H1 (cell line): ENCODE measurements around the gene GLRA1. TPM values are rescaled to one million over a fixed set of nuclear protein-coding genes. Genes with fewer than 3 reads are reported as not detected.

Experiments used
- CTCF ChIA-PET: fragments of 300-600 bp; sonication (Branson Sonifier 250); formaldehyde crosslinking; loops from one replicate; lab custom pipeline; 2021; ENCODE audit not compliant: partially characterized antibody; lab: Charles Lee
- POLR2A ChIA-PET: fragments of 300-600 bp; sonication (Branson Sonifier 250); formaldehyde crosslinking; loops from one replicate; lab custom pipeline; 2021; ENCODE audit warnings: inconsistent platforms; ENCODE audit not compliant: partially characterized antibody; lab: Charles Lee
- DNase-seq, 2 experiments: peaks; one replicate each; pipeline versions ENCODE4 v3.0.0 to v3.0.0-alpha.2; 2010 to 2022; ENCODE audit warnings: low spot score in 2 of 2, low read depth in 1 of 2, mixed read lengths in 1 of 2
- FAIRE-seq: peaks from 2 replicates; lab custom pipeline; 2011; peaks lifted over from hg19 to GRCh38; lab: Jason Lieb, UNC
- H2AFZ ChIP-seq: 2 replicates; pipeline ENCODE4 v1.8.1; 2012; ENCODE audit warnings: low read length, inconsistent platforms
- H2AK5ac ChIP-seq: 2 replicates; pipeline ENCODE4 v1.6.1; 2013; ENCODE audit warnings: low read depth, low read length
- H2BK120ac ChIP-seq: replicated peaks from 2 replicates; pipeline ENCODE3; 2013; ENCODE audit warnings: low read depth, low read length, inconsistent platforms
- H2BK12ac ChIP-seq: 2 replicates; pipeline ENCODE4 v1.6.1; 2013; ENCODE audit warnings: low read depth, low read length
- H2BK15ac ChIP-seq: 2 replicates; pipeline ENCODE4 v1.6.1; 2013; ENCODE audit warnings: low read length
- H2BK20ac ChIP-seq: 2 replicates; pipeline ENCODE4 v1.6.1; 2013; ENCODE audit warnings: low read length
- H2BK5ac ChIP-seq: 2 replicates; pipeline ENCODE4 v1.6.1; 2013; ENCODE audit warnings: low read depth, low read length
- H3K14ac ChIP-seq: 2 replicates; pipeline ENCODE4 v1.6.1; 2013; ENCODE audit warnings: inconsistent platforms; ENCODE audit not compliant: insufficient read length
- H3K18ac ChIP-seq: 2 replicates; pipeline ENCODE4 v1.6.1; 2013; ENCODE audit warnings: low read length; ENCODE audit errors: extremely low read depth
- H3K23ac ChIP-seq: 2 replicates; pipeline ENCODE4 v1.6.1; 2013; ENCODE audit warnings: inconsistent platforms; ENCODE audit not compliant: insufficient read length
- H3K23me2 ChIP-seq: 2 replicates; pipeline ENCODE4 v1.6.1; 2013; ENCODE audit warnings: low read depth, low read length
- H3K27ac ChIP-seq: 2 replicates; pipeline ENCODE4 v1.6.1; 2011; ENCODE audit warnings: low read depth, low read length, inconsistent platforms
- H3K27me3 ChIP-seq, 4 experiments: replicated peaks in 1 of 4; 1 replicate in 1 of 4; 2 replicates in 3 of 4; pipeline versions ENCODE4 v1.6.1 to v1.8.1; 2011 to 2013; ENCODE audit warnings: low read length in 3 of 4, mild to moderate bottlenecking in 3 of 4, inconsistent platforms in 2 of 4, mixed read lengths in 2 of 4, moderate library complexity in 1 of 4; ENCODE audit not compliant: control insufficient read depth in 3 of 4, insufficient read depth in 3 of 4; ENCODE audit errors: extremely low read depth in 1 of 4
- H3K36me3 ChIP-seq, 4 experiments: 2 replicates each; pipeline versions ENCODE4 v1.6.1 to v1.8.1; 2011 to 2013; ENCODE audit warnings: mild to moderate bottlenecking in 4 of 4, low read length in 3 of 4, moderate library complexity in 2 of 4, control low read depth in 1 of 4, inconsistent platforms in 1 of 4; ENCODE audit not compliant: insufficient read depth in 4 of 4, control insufficient read depth in 2 of 4
- H3K4ac ChIP-seq: replicated peaks from 2 replicates; pipeline ENCODE3; 2013; ENCODE audit warnings: low read length, low read depth, mixed read lengths, inconsistent platforms; ENCODE audit not compliant: insufficient read length
- H3K4me1 ChIP-seq, 4 experiments: replicated peaks in 1 of 4; 1 replicate in 1 of 4; 2 replicates in 3 of 4; pipeline versions ENCODE4 v1.6.1 to v1.8.1; 2011 to 2013; ENCODE audit warnings: low read length in 3 of 4, inconsistent platforms in 2 of 4, mixed read lengths in 1 of 4; ENCODE audit not compliant: insufficient read depth in 4 of 4, control insufficient read depth in 3 of 4
- H3K4me2 ChIP-seq, 2 experiments: 2 replicates each; pipeline versions ENCODE4 v1.6.1 to v1.8.1; 2011 to 2013; ENCODE audit warnings: low read depth in 2 of 2, low read length in 2 of 2, control low read depth in 1 of 2, inconsistent platforms in 1 of 2, mild to moderate bottlenecking in 1 of 2; ENCODE audit not compliant: insufficient read depth in 1 of 2
- H3K4me3 ChIP-seq, 4 experiments: fragments of 200-600, 300-600 bp in 1 of 4; sonication (generic), shearing (Covaris generic), sonication (Bioruptor Twin) in 1 of 4; 2 replicates each; pipeline versions ENCODE4 v1.5.1 to v1.8.1; 2011 to 2016; ENCODE audit warnings: low read length in 4 of 4, low read depth in 3 of 4, control low read depth in 2 of 4, inconsistent platforms in 2 of 4, mild to moderate bottlenecking in 2 of 4, mixed read lengths in 1 of 4, moderate library complexity in 1 of 4; ENCODE audit not compliant: insufficient read depth in 2 of 4; ENCODE audit errors: extremely low read depth in 1 of 4
- H3K56ac ChIP-seq: replicated peaks from 2 replicates; pipeline ENCODE3; 2013; ENCODE audit warnings: low read depth, mild to moderate bottlenecking, mixed read lengths, low read length, inconsistent platforms; ENCODE audit not compliant: insufficient read length
- H3K79me1 ChIP-seq: 2 replicates; pipeline ENCODE4 v1.6.1; 2013; ENCODE audit warnings: low read depth, low read length, control low read depth
- H3K79me2 ChIP-seq, 2 experiments: 2 replicates each; pipeline versions ENCODE4 v1.6.1 to v1.8.1; 2012 to 2013; ENCODE audit warnings: low read length in 2 of 2, mild to moderate bottlenecking in 2 of 2, inconsistent platforms in 1 of 2; ENCODE audit not compliant: insufficient read depth in 2 of 2, control insufficient read depth in 1 of 2
- H3K9ac ChIP-seq, 4 experiments: replicated peaks in 1 of 4; 1 replicate in 1 of 4; 2 replicates in 3 of 4; pipeline versions ENCODE4 v1.6.1 to v1.8.1; 2011 to 2013; ENCODE audit warnings: low read depth in 3 of 4, low read length in 3 of 4, control low read depth in 2 of 4, mild to moderate bottlenecking in 2 of 4, moderate library complexity in 2 of 4, inconsistent platforms in 1 of 4; ENCODE audit errors: extremely low read depth in 1 of 4
- H3K9me3 ChIP-seq, 2 experiments: 2 replicates each; pipeline versions ENCODE4 v1.6.1 to v1.8.1; 2012 to 2013; ENCODE audit warnings: mild to moderate bottlenecking in 2 of 2, moderate library complexity in 2 of 2, control low read depth in 1 of 2, inconsistent platforms in 1 of 2, low read depth in 1 of 2, low read length in 1 of 2, mixed read lengths in 1 of 2; ENCODE audit not compliant: insufficient read depth in 2 of 2
- H4K20me1 ChIP-seq, 2 experiments: replicated peaks in 1 of 2; 2 replicates each; pipeline versions ENCODE3 to v1.8.1; 2011 to 2013; ENCODE audit warnings: inconsistent platforms in 2 of 2, low read length in 2 of 2, mild to moderate bottlenecking in 1 of 2; ENCODE audit not compliant: insufficient read depth in 2 of 2, control insufficient read depth in 1 of 2
- H4K5ac ChIP-seq: 2 replicates; pipeline ENCODE4 v1.6.1; 2013; ENCODE audit warnings: low read length, low read depth, mixed read lengths, inconsistent platforms; ENCODE audit not compliant: insufficient read length
- H4K8ac ChIP-seq: 2 replicates; pipeline ENCODE4 v1.8.0; 2013; ENCODE audit warnings: mild to moderate bottlenecking, moderate library complexity, low read length, inconsistent platforms; ENCODE audit not compliant: insufficient read depth; ENCODE audit errors: extremely low read depth
- H4K91ac ChIP-seq: replicated peaks from 2 replicates; pipeline ENCODE3; 2013; ENCODE audit warnings: low read length, mixed read lengths, inconsistent platforms; ENCODE audit not compliant: insufficient read length
- CBX8 ChIP-seq: fragments of 300-800, 300-1000 bp; sonication (generic); IDR thresholded peaks from 2 replicates; pipeline ENCODE4 v1.7.1; 2016; ENCODE audit warnings: low read depth, low read length, borderline replicate concordance
- CEBPB ChIP-seq: IDR thresholded peaks from 2 replicates; pipeline ENCODE4 v1.6.1; 2012; ENCODE audit warnings: low read depth, low read length
- JUND ChIP-seq: IDR thresholded peaks from 2 replicates; pipeline ENCODE4 v1.6.1; 2011; ENCODE audit warnings: mild to moderate bottlenecking, improper control_type of control experiment, low read length
- NRF1 ChIP-seq: IDR thresholded peaks from 2 replicates; pipeline ENCODE4 v1.6.1; 2011; ENCODE audit warnings: mild to moderate bottlenecking, low read depth, low read length, improper control_type of control experiment
- PHF8 ChIP-seq: fragments of 200-600 bp; sonication (generic); conservative IDR thresholded peaks from 2 replicates; pipeline ENCODE4 v1.7.1; 2012; ENCODE audit warnings: low read depth, mild to moderate bottlenecking, inconsistent platforms, low read length, moderate library complexity
- RBBP5 ChIP-seq: IDR thresholded peaks from 2 replicates; pipeline ENCODE4 v1.7.1; 2012; ENCODE audit warnings: low read depth, mild to moderate bottlenecking, inconsistent platforms, low read length, moderate library complexity, borderline replicate concordance
- RFX5 ChIP-seq: IDR thresholded peaks from 2 replicates; pipeline ENCODE4 v1.6.1; 2011; ENCODE audit warnings: low read depth, low read length, improper control_type of control experiment, borderline replicate concordance
- SRF ChIP-seq: IDR thresholded peaks from 2 replicates; pipeline ENCODE4 v1.6.1; 2011; ENCODE audit warnings: mild to moderate bottlenecking, low read depth, low read length, moderate library complexity
- TCF12 ChIP-seq: IDR thresholded peaks from 2 replicates; pipeline ENCODE4 v1.6.1; 2011; ENCODE audit warnings: low read depth, mild to moderate bottlenecking, low read length
- TEAD4 ChIP-seq: IDR thresholded peaks from 2 replicates; pipeline ENCODE4 v1.6.1; 2012; ENCODE audit warnings: low read depth, low read length, inconsistent platforms, mixed read lengths
- ZNF274 ChIP-seq: IDR thresholded peaks from 2 replicates; pipeline ENCODE4 v1.7.0; 2012; ENCODE audit warnings: low read length, borderline replicate concordance; ENCODE audit errors: extremely low read depth
- WGBS, 2 experiments: shearing (Covaris generic) in 1 of 2; methylation state at CpG; one replicate each; pipeline versions ENCODE4 v1.1.6 to v1.1.7; 2013 to 2015; ENCODE audit warnings: low lambda C conversion rate in 2 of 2, mixed read lengths in 2 of 2, inconsistent platforms in 1 of 2, low coverage in 1 of 2, missing lambda C conversion rate in 1 of 2; ENCODE audit not compliant: insufficient replicate concordance in 2 of 2, insufficient coverage in 1 of 2, insufficient read length in 1 of 2; ENCODE audit errors: extremely low coverage in 1 of 2, missing lambda C conversion rate in 1 of 2; 5-methylcytosine and 5-hydroxymethylcytosine counted together
- polyA plus RNA-seq, 7 experiments: library from polyadenylated mRNA; depleted of rRNA in 3 of 7; stranded (reverse) in 5 of 7; unstranded in 2 of 7; fragments of >200 nt in 5 of 7; fragments of 200-250 nt in 2 of 7; gene quantifications; 1 replicate in 5 of 7; 2 replicates in 1 of 7; 4 replicates in 1 of 7; pipeline versions ENCODE4 v1.2.1 to v1.2.3, GENCODE V29; 2011 to 2013; ENCODE audit warnings: missing spikeins in 2 of 7, mixed read lengths in 2 of 7
- total RNA-seq: library from RNA; stranded (reverse); fragmentation: NEBNext Ultra II Directional; extraction: Animal tissue kit (Norgen Biotek cat#: 25700); gene quantifications from 2 replicates; pipeline ENCODE4 v1.2.1, GENCODE V29; 2021
- TF ChIP-seq, protein P1 (sequence below): IDR thresholded peaks from 2 replicates; pipeline ENCODE4 v1.6.1; 2011; ENCODE audit warnings: low read length, improper control_type of control experiment

The GLRA1 gene
- total and polyA plus RNA-seq, 2 of the 8 experiments (the other 6 are each of a cell fraction or from before 2014, with no cell fraction given) = not detected

DNA sequence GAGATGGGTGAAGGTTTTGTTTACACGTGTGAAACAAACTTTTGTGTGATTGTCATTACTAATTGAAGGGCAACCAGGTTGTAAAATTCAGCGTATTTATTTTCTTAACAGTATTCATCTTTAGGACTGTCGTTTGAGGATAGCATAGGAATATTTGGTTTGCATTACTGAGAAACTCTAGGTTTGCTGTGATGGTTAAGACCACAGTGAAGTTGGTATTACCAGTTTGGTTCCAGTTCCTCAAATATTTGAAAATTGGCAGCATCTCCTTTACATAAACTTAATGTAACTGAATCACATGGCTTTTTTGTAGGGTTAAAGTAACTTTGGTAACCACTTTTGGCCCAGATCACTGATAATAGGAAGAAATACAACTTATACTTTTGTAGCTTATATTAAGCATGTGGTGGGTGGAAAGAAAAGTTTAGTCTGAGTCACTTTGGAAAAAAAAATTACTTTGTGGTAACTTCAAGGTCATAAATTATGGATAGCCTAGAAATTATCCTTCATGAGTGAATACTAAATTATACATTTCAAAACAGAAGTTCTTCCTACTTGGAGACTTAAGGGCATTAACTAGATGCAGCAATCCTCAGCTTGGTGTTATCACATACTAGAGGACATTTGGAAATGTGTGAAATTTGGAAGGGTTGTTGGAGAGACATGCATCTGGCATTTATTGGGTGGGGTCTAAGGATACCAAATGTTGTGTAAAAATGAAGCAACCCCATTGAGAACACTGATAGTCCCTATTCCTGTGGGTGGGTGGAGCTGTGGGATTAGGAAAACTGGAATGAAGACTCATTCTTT, 119.0 kb downstream of the GLRA1 start:
- Histone ChIP-seq H3K4me3 (no peak overlapping the region), H3K56ac (no peak overlapping the region), H3K18ac (no peak overlapping the region), H2BK120ac (no peak overlapping the region), H2BK20ac (no peak overlapping the region), H3K79me1 (0 out of 2 replicates have a peak, but pooled peaks cover 3% of the 10 kb centered on the region), H2BK5ac (no peak overlapping the region), H2BK12ac (no peak overlapping the region), H2AK5ac (no peak overlapping the region), H3K9me3 (no peaks in the 10 kb centered on the region), H3K27me3 (no peaks in the 10 kb centered on the region), H3K27ac (no peak overlapping the region), H3K4me2 (no peak overlapping the region), H4K20me1 (peaks cover 2 to 9% of the 10 kb centered on the region in 2 experiments), H4K5ac (no peak overlapping the region), H3K9ac (no peak overlapping the region), H3K4ac (no peak overlapping the region), H3K36me3 (peaks cover 19 to 91% (median 47%) of the 10 kb centered on the region in 4 experiments), H3K79me2 (peaks cover 0 to 66% of the 10 kb centered on the region in 2 experiments; a peak in 2 of 4 replicates), H4K8ac (no peak overlapping the region), H2BK15ac (no peak overlapping the region), H4K91ac (no peak overlapping the region), H3K14ac (no peak overlapping the region), H3K23ac (no peak overlapping the region), H3K23me2 (no peaks in the 10 kb centered on the region), H3K4me1 (no peaks in the 10 kb centered on the region), H2AFZ (no peak overlapping the region)
- POLR2A ChIA-PET = interaction anchor here (0.7 to 1.7 kb wide), 5 partner anchors 9 to 105 kb away, joined by 3 to 7 read pairs (median 4); no protein-coding TSS in a partner anchor
- 91% methylated on average over 3 of the region's 3 CpGs; no CpG with 5 or more reads in 1 of the 2 experiments for WGBS, 2 experiments
- CTCF ChIA-PET = interaction anchor here (0.7 to 0.8 kb wide), 2 partner anchors 11 to 100 kb away, joined by 3 read pairs; no protein-coding TSS in a partner anchor
- DNase-seq (no peak), FAIRE-seq (no peak)
- TF ChIP-seq CEBPB (no peak), ZNF274 (no peak), NRF1 (no peak), TCF12 (no peak), RBBP5 (no peak), CBX8 (no peak), TEAD4 (no peak), SRF (no peak), RFX5 (no peak), PHF8 (no peak), JUND (no peak)
- TF ChIP-seq, protein P1, sequence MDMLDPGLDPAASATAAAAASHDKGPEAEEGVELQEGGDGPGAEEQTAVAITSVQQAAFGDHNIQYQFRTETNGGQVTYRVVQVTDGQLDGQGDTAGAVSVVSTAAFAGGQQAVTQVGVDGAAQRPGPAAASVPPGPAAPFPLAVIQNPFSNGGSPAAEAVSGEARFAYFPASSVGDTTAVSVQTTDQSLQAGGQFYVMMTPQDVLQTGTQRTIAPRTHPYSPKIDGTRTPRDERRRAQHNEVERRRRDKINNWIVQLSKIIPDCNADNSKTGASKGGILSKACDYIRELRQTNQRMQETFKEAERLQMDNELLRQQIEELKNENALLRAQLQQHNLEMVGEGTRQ = no peak
